GM19372 (cell line): ENCODE results near the gene FZR1.
"Not testable (repeated sequence)": the region's sequence is repeated elsewhere in the genome, so short reads cannot be mapped to it uniquely, and the experiment has no call there.

Experiments
- ATAC-seq: cut with Tn5 transposase; IDR thresholded peaks from one replicate; pipeline ENCODE4 v1.9.1; 2021; ENCODE audit warnings: mild to moderate bottlenecking, low read depth, moderate library complexity; ENCODE audit not compliant: unreplicated experiment

The FZR1 gene

DNA sequence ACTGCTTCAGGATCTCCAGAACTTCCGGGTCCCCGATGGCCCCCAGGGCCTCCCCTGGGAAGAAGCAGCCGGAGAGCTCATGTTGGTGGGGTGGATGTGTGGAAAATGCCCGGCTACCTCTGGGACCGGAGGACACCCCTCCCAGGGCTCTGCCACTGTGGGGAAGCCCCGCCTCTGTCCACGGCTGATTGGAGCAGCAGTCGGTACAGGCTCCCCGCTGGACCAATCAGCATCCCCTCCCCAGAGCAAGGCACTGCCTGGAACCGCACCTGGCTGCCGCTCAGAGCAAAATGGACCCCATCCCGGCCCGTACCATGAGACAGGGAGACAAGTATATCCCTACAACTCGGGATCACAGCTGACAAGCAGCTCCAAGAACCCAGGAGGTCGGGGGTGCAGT, 12.1 kb upstream of the FZR1 start:
- no peak for ATAC-seq

DNA sequence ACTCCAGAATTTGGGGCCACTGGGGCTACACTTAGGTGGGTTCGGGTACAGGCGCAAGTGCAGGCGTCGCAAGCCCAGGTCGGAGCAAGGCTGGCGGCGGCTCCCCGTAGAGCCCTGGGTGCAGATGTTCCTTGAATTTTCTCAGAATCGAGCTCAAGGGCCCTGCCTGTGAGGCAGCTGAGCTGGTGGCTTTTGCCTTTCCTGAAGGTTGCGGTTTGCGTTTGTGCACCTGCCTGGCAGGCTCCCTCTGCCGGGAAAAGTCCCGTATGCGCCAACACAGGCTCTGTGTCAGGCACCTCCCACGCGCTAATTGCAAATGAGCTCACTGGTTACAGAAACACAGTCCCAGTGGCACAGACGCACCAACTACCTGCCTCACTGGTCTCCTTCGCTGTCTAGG, 11.6 kb upstream of the FZR1 start:
- no peak for ATAC-seq

DNA sequence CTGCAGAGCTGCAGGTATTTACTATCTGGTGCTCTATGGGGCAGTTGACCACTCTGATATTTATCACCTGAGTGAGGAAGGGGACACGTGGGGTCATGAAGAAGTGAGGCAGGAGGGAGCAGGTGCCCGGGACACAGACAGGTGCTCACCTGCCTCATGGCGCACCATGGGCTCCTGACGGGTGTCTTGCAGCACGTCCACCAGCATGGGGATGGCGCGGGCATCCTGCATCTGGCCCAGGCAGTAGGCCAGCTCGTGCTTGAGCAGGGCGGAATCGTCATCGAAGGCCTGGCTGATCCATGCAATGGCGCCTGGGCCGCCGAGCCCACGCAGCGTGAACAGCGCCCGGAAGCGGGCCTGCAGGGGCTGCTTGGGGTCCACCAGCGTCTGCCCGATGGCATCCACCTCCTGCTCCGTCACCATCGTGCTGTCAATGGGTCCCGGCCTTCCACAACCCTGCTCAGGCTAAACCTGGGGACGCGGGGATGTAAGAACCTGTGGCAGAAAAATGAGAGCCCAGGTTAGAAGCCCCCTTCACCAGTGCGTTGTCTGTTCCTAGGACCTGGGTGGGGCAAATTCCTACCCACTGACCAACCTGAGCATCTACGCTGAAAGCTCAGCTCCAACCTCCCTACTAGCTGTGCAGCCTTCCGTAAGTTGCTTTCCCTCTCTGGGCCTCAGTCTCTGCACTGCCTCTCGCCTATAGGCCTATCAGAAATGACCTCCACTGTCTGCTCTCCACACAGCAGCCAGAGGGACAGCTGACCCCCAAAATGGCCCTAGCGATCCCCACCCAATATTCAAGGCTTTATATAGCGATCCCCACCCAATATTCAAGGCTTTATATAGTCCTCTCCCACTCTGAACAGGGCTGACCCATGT, 9.5 kb upstream of the FZR1 start:
- no peak for ATAC-seq

DNA sequence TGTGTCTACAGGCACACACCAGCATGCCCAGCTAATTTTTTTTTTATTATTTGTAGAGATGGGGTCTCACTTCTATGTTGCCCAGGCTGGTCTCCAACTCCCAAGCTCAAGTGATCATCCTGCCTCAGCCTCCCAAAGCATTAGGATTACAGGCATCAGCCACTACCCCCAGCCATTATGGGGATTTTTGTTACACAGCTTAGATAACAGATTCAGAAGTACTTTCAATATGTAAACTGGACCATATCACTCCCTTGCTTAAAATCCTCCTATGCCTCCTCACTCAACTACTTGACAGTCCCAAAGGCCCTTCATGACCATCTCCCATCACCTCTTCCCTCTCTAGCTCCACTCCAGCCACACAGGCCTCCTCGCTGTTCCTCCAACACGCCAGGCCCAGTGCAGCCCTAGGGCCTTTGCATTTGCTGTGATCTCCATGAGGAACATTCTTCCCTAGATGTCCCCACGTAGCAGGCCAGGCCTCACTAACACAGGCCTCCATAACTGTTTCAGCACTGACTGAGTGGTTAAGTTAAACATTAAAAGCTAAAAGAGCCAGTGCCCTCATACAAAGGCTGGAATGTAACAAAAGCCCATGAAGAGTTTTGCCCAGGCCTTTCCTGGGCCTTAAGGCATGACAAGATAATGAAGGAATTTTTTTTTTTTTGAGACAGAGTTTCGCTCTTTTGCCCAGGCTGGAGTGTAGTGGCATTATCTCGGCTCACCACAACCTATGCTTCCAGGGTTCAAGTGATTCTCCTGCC, 8.2 kb upstream of the FZR1 start:
- ATAC-seq, result no peak

DNA sequence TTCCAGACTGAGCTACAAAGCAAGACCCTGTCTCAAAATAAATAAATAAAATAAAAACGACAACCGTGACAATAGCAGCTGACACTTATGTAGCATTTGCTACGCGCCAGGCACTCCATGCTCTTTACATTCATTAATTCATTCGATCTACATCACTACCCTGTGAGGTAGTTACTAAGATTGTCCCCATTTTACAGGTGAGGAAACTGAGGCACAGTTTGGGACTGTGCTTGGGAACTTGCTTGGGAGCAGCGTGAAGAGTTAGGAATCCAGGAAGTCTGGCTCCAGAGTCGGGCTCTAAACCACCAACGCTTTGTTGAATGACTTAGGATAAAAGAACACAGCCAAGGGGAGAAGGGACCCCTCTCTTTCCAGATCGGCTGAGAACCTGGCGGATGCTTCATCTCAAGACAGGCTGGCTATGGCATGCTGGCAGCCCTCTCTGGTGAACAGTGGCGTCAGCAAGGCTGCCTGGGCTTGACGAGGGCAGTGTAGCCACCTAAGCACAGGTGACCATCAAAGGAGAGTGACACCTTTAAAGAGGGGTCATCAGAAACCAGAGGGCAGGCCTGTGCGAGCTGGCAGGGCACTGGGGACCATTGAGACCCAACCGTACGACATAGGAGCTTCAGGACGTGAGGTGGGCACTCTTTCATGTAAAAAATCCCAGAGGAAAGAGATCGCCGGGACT, 6.2 kb upstream of the FZR1 start:
- peak; percentile 11 for ATAC-seq

- peak; percentile 80 for ATAC-seq
These were observed 5.5 kb upstream of the FZR1 start, which contains the start of gene DOHH for GRCh38 chr19:3500429-3501101. Gene DOHH, minus strand, starts transcription at chr19:3500674. Its CDS starts 3,860 bp downstream, at chr19:3496814.

DNA sequence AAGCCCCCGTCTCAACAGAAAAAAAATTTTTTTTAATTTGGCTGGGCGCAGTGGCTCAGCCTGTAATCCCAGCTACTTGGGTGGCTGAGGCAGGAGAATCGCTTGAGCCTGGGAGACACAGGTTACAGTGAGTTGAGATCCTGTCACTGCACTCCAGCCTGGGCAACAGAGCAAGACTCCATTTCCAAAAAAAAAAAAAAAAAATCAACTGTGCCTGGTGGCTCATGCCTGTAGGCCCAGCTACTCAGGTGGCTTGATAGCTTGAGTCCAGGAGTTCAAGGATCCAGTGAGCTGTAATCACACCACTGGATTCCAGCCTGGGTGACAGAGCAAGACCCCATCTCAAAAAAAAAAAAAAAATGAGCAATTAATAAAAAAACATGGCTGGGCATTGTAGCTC, 4.3 kb upstream of the FZR1 start:
- ATAC-seq, result no peak

DNA sequence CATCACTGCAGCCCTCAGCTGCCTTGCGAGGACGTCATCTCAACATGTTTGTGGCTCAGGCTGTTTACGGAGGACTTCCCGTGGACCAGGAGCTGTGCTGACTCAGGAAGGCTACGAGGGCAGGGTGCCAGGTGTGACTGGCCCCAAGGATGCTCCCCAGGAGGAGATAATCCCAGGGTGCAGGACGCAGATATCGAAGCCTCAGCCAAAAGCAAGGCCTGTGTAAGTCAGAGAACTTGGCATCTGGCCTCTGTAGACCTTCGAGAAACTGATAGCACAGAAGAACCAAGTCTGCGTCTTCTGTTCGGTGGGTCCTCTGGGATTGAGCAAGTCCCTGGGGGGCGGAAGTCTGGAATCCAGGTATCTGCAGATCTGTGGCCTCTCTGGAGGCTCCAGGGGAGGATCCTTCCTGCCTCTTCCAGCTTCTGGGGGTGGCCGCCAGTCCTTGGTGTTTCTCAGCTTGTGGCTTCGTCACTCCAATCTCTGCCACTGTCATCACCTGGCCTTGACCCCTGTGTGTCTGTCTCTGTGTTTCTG, 3.0 kb upstream of the FZR1 start:
- ATAC-seq, result no peak

GRCh38 chr19:3504735-3505134, 1.4 kb upstream of the FZR1 start:
- no peak for ATAC-seq

- ATAC-seq, result no peak
These were observed 551 bp downstream of the FZR1 start for GRCh38 chr19:3506384-3507340.

GRCh38 chr19:3507371-3508120, 1.4 kb downstream of the FZR1 start:
- no peak for ATAC-seq

DNA sequence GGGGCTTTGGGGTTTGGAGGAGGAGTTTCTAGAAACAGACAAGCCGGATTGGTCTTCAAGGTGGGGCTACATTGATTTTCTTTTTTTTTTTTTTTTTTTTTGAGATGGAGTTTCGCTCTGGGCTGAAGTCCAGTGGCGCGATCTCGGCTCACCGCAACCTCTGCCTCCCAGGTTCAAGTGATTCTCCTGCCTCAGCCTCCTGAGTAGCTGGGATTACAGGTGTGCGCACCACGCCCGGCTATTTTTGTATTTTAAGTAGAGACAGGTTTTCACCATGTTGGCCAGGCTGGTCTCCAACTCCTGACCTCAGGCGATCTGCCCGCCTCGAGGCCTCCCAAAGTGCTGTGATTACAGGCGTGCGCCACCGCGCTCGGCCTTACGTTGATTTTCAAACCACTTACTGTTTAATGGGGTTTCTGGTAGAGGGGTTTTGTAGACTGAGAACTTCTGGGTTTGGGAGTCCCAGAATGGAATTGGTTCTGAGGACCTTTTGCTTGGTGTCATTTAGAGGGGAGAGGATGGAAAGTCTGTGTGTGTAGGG, 2.1 kb downstream of the FZR1 start:
- ATAC-seq, result not testable (repeated sequence)

DNA sequence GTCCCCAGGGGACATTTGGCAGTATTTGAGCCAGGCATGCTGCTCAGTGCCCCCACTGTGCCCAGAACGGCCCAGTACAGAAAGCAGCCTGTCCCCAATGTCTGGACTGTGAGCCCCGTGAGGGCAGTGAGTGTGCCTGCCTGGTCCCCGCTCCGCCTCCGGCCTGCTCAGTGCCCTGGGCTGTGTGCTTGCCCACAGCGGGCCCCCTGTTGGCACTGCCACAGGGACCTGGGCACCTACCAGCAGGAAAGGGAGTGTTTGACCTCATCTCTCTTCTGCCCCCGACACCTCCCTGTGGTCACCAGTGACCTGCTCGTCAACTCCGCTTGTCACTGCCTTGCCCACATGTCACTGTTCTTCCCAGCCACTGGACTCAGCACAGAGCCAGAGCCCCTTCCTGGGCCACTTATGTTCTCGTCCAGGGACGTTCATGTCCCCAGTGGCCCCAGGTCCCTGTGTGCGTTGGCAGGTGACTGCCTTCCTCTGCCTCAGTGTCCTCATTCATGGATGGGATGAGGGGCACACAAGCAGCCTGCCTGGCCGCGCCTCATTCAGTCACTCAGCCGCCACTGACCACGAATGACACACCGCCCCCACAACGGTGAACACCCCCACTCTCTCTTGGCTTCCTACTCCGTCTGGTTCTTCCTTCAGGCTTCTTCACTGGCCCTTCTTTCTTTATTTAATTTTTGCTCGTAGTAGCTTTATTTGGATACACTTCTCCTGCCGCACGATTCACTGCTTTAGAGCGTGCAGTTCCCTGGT, 2.8 kb downstream of the FZR1 start:
- ATAC-seq, result no peak

- no peak for ATAC-seq
These were observed 3.5 kb downstream of the FZR1 start for GRCh38 chr19:3509566-3509989.

DNA sequence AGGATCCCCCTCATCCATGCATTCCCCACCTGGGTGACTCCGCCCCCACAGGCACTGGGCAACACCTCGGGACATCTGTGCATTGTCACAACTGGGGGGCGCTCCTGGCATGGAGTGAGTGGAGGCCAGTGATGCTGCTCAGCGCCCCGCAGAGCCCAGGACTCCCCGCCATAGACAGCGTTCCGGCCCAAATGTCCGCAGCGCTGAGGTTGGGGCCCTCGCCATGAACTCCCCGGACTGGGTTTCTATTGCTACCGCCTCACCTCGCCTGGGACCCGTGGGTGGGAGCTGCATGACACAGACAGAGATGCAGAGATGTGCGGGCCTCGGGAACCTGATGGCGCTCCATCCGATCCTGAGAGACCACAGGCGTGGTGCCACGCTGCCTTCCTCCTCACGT, 4.6 kb downstream of the FZR1 start:
- ATAC-seq, result no peak

DNA sequence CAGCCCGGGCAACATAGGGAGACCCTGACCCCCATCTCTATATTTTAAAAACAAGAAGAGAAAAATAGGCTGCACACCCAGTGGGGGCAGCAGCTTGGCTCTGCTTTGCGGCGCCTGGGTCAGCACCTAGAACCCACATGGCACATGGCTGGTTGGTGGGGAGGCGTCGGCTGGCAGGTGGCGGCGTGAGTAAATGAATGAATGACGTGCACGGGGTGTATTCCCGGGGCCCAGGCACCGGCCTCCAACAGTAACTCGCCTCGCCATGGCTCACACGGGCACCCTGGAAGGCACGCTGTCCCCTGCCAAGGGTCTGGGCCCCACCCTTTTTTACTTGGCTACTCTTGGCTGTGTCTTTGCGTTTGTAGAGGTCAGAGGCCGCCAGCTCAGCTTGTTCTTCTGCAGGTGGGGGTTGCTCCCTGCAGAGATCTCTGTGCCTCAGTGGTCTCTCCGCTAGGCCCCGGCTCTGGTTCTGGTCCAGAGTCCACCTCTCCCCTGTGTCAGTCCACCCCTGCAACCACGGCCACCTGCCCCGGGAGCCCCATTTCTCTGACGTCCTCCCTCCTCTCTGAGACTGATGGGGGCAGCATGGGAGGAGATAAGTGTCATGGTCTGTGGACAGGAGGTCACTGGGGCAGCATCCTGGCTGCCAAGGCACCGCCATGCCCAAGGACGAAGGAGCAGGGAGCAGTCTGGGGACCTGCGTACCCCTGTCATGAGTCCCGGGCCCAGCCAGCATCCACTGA, 5.6 kb downstream of the FZR1 start:
- ATAC-seq, result no peak
